Non-pigmented ciliary epithelial cell (primary cell): ENCODE results near the gene SDK2.
"Not testable (repeated sequence)": the region's sequence is repeated elsewhere in the genome, so short reads cannot be mapped to it uniquely, and the experiment has no call there.

Experiments
- DNase-seq: peaks from one replicate; pipeline ENCODE4 v3.0.0-alpha.2; 2010; ENCODE audit warnings: low read depth

SDK2 gene

DNA sequence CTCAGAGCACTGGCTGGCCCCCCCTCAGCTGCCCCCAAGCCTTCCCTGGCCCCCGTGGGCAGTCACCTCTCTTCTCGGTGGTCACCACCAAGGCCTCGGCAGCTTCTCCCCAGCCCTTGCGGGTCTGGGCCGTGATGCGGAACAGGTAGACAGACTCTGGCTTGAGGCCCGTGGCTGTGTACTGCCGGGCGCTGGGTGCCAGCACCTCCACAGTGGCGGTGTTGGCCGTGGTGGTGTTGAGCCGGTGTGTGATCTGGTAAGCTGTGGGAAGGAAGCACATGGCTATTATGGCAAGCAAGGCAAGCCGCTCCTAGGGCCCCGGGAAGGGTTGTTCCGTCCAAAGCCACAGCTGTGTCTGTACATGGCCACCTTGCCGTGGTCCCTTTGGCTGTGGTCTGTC lies 254.0 kb downstream of the SDK2 start:
- DNase-seq = no peak

DNA sequence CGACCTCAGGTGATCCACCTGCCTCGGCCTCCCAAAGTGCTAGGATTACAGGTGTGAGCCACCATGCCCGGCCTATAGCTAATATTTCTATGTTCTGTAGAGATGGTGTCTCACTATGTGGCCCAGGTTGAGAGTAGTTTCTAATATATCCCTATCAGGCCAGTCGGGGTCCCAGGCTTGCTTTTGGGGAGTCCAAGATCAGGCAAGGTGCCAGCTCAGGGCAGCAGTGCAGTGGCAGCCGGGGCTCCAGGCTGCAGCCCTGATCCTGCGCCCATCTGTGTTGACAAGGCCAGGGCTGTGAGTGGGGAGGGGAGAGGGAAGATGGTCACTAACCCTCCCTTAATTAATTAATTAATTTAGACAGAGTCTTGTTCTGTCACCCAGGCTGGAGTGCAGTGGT lies 254.8 kb downstream of the SDK2 start:
- DNase-seq = no peak

DNA sequence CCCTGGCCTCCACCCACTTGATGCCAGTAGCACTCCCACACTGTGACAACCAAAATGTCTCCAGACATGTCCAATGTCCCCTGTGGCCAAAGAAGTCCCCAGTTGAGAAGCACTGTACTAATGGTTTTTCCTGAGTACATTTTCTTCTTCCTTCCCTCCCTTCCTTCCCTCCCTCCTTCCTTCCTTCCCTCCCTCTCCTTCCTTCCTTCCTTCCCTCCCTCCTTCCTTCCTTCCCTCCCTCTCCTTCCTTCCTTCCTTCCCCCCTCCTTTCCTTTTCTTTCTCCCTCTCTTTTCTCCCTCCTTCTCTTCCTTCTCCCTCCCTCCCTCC lies 255.7 kb downstream of the SDK2 start:
- DNase-seq = no peak

DNA sequence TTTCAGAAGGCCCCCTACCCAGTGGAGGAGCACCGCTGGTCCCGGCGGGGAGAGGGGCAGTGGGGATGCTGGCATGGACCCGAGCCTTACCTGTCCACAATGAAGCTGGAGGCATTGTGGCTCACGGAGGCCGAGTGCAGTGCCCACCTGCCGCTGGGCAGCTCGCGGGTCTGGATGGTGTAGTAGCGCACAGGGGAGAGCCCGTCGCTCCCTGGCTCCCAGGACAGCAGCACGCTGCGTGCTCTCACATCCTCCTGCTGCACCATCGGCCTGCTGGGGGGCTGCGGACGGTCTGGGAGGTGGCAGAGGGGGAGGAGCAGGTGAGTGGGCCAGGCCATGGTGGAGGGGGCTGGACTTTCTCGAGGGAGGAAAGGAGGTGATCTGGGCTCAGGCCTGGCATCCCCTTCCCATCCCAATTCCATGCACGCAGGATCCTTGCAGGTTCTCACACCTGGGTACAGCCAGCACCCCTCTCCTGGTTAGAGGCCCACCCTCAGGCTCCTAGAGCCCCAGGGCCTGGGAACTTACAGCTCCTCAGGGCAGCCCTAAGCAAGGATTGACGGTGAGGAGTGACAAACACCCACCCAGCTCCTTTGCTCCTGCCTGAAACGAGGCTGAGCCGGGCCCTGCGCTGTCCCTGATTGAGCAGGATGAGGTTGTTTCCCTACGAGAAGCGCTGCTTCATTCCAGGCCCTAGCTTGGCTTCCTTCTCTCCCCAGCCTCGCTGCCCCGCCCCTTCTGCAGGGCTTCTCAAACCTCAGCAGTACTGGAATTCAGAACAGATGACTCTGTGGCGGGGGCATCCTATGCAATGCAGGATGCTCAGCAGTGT lies 256.3 kb downstream of the SDK2 start:
- no peak for DNase-seq

DNA sequence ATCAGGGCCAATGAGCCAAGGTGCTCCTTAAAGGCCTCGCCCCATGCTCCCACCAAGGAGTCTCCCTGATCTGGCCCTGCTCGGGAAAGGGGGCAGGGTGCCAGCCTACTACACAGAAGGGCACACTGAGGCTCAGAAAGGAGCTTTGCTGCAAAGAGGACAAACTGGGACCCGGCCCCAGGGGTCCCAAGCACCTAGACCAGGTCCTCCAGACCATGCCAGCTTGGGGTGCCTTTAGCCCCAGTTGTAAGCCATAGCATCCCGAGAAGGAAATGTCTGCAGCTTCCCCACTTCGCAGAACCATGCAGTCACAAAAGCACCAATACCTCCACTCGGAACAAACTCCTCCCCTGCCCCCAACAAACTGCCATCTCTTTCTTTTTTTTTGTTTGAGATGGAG lies 257.7 kb downstream of the SDK2 start:
- DNase-seq = no peak

DNA sequence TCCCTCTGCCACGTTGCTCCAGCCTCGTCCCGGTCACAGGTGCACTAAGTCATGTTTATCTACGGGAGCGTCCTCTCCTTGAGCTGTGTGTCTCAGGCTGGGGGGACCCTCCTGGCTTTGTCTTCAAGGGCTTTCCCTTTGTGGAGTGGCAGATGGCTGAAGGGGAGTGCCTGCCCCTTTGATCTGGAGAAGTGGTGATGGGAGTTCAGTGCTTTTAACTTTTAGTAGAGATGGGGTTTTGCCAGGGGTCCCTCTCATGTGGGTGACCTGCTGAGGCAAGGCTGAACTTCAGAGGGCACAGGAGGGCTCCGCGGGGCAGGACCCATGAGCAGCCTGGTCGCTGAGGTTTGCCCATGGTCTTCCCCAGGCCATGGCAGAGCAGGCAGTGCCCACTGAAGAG lies 259.3 kb downstream of the SDK2 start:
- no peak for DNase-seq

DNA sequence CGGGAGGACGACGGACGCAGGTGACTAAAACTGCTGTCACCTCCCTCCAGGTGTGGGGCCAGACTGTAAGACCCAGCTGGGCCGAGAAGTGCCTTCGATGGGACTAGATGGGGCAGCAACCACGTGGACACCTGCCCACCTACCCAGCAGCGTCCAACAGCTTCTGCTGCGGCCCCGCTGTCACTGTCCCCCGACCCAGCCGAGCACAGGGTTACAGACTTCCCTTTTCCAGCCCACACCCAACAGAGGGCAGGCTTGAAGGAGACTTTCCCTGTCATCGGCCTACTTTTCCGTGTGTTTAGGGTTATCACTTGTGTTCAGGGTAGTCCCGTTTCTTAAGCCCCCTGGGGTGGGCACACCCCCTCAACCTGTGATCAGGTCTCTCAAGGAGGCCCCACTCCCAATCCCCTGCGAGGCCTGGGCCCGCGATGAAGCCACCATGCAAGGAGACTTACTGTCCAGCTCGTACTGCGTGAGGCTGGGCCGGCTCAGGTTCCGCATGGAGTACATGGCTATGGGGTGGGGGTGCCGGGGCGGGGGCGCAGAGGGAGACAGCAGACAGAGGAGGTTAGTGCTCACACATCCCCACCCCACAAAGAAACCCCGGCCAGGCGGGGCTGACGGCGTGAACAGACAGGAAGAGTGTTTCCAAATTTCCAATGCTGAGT lies 263.7 kb downstream of the SDK2 start:
- no peak for DNase-seq

DNA sequence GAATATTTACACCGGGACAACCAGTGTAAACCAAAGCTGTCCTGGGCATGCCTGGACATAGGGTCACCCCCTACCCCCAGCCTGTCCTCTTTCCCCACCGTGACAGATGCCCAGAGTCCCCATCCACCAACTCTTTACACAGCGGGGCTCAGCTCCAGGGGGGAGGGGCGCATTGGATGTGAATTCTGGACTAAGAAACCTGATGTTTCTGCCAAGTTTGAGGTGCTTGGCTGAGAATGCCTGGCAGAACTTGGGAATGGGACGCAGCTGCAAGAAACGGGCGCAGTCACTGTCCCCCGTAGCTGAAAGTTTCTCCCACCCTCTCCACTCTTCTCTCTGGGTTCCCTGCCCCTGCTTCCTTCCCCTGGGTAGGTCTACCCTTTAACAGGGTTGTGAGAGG lies 264.4 kb downstream of the SDK2 start:
- no peak for DNase-seq

DNA sequence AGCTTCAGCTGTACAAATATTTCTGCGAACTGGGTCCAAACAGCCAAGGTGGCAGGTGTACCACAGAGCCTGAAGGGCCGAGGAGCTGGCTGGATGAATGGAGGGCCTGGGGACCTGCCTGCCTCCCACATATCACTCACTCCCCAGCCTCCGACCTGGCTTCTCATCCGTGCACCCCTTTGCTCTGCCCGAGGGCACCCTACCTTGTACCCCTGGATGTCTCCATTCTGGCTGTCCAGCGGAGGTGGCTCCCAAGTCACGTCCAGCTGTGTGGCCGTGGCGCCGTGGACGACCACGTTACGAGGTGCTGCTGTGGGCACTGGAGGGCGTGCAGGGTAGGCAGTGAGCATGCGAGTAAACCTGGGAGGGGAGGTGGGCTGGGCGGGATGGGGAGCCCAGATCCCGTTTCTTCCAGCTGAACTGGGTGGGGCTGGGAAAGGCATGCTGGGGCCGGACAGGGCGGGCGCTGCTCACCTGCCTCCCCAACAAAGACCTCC lies 265.2 kb downstream of the SDK2 start:
- DNase-seq = no peak

DNA sequence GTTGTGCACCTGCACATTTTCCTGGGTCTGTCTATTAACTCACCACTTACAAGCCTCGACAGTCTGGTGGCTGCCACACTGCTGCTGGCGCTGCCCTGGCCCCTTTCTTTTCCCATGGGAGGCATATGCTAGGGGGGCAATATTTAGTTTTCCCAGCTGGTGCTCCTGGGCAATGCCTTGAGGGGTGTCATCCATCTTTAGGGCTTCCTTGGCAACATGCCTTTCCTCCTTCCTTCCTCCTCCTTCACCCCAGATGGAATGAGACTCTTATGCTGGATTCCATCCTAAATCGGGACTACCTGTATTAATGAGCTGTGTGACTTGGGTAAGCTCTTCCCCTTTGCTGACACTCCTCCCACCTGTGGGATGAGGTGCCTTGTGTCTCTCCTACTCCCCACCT lies 267.6 kb downstream of the SDK2 start:
- no peak for DNase-seq

DNA sequence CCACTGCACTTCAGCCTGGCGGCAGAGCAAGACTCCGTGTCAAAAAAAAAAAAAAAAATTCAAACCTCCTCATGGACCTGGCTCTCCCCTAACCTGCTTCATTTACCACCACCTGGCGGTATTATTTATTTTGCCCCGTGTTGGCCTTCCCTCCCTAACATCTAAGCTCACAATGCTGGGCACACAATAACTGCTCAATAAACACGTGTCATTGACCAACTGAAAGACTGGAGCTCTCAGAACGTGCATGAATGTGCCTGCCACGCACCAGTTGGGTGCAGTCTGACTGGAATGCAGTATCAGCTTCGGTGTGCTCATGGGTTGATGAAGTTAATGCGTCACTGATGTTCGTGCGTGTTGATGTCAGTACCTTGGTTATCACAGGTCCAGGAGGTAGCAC lies 268.1 kb downstream of the SDK2 start:
- no peak for DNase-seq

DNA sequence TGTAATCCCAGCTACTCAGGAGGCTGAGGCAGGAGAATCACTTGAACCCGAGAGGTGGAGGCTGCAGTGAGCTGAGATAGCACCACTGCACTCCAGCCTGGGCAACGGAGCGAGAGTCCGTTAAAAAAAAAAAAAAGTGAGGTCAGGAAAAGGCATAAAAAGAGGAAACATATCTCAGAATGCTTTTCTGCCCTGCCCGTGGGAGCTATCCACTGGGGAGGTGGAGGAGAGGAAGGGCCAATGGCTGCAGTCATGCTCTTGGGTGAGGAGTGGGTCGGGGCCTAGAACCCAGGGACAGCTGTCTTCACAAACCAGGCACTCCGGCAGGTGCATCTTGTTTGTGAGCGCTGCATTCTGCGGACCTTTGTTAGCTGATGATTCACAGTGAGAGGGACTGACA lies 272.4 kb downstream of the SDK2 start:
- DNase-seq = no peak

DNA sequence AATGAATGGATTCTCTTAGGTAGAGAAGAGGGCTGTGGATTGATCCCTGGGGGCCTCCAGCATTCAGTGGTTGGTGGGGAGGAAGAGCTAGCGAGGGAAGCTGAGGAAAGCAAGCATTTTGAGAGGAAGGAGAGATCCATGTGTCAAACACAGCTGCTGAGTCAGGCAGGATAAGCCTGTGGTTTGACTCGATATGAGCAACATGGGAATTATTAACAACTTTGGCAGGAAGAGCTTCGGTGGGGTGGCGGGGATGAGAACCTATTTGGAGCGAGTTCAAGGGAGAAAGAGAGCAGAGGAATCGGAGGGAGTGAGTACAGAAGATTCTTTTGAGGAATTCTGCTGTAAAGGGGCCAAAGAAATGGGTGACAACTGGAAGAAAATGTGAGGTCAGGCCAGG lies 273.0 kb downstream of the SDK2 start:
- peak; percentile 82 for DNase-seq

DNA sequence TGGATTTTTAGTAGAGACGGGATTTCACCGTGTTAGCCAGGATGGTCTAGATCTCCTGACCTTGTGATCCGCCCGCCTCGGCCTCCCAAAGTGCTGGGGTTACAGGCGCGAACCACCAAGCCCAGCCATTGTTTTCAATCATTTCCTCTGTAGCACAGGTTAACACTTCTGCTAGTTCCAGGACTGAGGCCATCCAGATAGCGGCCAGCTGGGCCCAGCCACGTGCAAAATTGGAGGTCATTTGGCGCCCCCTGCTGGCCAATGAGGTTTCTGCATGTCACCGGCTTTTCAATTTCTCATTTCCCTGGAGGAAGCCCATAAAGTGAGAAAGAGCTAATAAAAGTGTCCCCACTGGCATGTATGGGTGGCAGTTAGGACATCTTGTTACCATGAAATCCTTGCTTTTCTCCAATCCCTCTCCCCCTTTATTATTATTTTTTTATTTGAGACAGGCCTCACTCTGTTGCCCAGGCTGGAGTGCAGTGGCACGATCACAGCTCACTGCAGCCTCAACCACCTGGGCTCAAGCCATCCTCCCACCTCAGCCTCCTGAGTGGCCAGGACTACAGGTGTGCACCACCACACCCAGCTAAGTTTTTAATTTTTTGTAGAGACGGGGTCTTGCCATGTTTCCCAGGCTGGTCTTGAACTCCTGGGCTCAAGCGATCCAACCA lies 274.3 kb downstream of the SDK2 start:
- not testable (repeated sequence) for DNase-seq

DNA sequence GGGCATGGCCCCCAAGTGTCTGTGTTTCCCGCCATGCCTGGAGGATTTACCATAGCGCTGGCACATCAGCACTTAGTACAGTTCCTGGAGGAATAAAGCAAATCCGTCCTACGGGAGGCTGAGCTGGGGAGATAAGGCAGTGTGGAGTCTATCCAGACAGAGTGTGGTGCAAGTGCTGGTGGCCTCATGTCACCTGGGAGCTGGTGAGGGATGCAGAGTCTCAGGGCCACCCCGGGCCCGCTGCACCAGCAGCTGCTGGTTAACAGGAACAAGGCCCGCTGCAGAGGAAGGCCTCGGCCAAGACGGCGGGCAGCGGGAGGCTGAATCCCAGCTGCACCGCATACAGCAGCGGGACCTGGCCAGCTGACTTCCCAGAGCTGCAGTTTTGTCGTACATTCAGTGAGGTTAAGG lies 275.1 kb downstream of the SDK2 start:
- DNase-seq = no peak

DNA sequence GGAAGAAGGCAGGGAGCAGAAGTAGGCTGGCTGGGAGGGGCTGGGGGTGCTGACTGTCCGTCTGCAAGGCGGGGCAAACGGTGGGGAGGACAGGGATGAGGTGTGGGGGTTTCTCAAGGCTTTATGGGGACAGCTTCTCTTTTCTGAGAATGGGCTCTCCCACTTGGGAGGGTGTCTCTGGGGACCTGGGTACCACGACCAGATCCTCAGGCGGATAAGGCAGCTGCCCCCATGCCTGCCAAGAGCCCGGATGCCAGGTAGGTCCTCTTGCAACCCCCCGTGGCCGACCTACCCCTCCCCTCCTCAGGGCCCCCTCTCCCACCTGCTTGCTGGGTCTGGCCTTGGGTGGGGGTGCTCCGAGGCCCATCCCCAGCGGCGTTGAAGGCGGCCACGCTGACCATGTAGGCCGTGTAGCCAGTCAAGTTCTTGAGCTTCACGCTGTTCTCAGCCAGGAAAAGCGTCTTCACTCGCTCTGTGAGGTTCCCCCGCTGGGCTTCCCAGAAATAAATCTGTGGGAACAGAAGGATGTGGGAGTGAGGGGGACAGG lies 276.1 kb downstream of the SDK2 start:
- no peak for DNase-seq

DNA sequence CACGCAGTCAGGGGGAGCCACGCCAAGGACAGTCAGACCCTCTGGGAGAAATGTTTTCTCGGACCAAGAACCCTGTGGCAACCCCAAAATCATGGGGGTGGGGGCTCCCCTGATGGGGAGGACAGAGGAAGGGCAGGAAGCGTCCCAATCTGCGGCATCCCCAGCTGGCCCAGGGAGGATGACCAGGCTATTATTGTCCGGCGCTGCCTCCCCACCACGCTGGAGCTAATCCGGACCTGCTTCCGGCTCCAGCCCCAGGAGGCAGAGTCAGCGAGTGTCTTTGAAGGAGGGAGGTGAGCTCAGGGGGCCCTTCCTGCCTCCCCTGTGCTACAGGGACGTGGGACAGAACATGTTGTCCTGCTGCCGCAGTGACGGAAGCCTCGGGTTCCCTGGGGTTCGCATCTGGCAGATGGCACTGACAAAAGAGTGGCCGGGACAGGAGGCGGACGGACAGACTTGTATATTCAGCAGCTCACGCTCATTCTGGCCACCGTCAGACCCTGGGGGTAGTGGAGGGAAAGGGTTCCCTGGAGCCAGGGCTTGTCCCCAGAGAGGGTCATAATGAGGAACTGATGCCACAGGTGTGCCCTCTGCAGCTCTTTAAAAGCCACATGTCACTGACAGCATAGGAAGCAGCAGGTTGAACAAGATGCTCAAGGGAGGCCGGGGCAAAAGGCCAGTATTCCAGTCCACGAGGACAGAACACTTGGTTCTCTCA lies 278.2 kb downstream of the SDK2 start:
- DNase-seq = no peak

DNA sequence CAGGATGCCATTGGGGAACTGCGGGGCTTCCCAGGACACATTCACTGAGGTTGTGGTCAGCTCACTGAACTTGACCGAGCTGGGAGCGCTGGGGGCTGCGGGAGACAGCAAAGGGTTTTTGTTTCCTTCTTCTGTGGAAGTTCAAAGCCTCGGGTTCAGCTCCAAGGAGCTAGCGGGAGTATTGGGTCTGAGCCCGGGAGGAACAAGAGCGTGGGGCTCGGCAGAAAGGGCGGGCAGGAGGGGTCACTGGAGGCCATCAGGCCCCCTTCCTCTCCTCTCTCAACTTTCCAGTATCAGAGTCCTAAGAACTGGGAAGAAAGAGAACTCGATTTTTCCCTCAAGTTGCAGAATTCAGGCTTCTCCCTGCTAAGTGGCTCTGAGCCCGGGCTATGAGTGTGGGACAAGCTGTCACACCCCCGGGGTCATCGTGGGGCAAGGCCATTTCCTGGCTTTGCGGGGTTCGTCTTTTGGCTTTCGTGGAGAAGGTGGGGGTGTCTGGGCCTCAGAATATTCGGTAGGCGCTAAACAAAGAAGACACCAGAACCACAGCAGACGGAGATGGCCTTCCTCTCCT lies 278.9 kb downstream of the SDK2 start:
- no peak for DNase-seq

DNA sequence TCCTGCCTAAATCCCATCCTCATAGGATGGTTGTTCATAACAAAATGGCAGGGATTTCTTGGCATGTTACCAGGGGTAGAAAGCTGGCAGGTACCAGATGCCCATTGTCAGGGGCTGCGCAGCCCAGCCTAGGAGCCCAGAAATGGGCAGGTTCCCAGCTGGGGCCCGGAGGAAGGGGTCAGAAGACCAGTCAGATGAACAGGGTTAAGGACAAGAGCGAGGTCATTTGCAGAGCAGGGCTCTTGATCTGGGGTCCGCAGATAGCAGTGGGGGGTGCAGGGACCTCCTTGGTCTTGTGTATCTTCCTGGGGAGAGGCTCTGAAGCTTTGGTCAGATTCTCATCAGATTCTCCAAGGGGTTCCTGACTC lies 280.1 kb downstream of the SDK2 start:
- DNase-seq = no peak

DNA sequence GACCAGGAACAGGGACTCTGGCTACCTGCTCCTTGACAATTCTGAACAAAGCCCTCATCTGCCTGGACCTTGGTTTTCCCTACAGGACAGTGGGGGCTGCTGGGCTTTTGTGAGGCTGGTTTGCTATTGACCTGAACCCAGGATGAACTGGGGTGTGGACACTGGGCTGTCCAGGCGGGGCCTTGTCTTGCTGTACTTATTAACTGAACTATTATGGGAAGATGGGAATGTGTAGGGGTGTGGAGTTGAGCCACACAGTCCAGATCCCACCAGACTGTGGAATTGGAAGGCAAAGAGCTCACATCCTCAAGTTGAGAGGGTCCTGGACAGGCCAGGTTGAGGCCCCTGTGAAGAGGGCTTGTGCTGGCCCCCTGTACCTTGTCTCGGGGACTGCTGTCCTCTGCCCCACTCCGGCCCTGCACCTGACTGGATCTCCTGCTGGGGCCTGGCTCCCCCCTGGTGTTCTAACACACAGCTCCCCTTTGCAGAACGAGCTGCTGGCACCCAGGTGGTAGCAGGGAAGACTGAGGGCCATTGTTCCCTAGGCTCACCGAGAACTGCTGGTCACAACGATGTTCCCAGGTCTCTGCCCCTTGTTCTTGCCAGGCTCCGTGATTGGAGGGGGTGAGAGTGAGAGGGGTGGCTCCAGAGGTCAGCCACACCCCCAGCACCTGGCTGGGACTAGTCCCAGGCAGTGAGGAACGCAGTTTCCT lies 280.6 kb downstream of the SDK2 start:
- no peak for DNase-seq

DNA sequence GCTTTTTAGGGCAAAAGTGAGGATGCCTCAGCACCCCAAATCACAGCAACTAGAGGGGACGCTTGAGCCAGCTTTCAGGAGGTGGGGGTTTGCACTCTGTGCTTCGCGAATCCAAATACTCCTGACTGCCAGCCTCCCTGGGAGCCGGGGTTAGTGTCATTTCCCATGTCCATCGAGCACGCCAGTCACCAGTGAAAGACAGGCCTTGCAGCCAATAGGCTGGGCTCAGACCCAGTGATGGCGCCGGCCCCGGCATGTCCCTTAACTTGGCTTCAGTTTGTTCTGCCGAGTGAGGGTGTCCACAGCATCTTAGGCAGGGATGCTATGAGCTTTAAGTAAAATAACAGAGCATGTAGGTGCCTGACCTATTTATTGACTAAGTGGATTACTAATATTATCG lies 281.5 kb downstream of the SDK2 start:
- DNase-seq = no peak
